Measurements from ENCODE around the gene MGAT3. TPM values are rescaled to one million over a fixed set of nuclear protein-coding genes. Genes with fewer than 3 reads are reported as not detected.

MGAT3 gene
- total RNA-seq, 4 donors from 2014 or later: 1.2 to 7.1 (median 3.6) TPM

GRCh38 chr22:39469681-39470450 is 13.1 kb downstream of the MGAT3 start:
- Histone ChIP-seq H3K4me3 (no peak overlapping the region), H3K9me3 (no peaks in the 10 kb centered on the region), H3K4me1 (peaks cover 52 to 80% (median 64%) of the 10 kb centered on the region in 4 donors), H3K27ac (replicated peaks in 1 of 4) (peak overlapping the region in 3 of 4 donors; percentile 57 to 69 (median 64)), H3K27me3 (peaks cover 0 to 12% (median 0%) of the 10 kb centered on the region in 4 donors), H3K36me3 (no peaks in the 10 kb centered on the region)
- no peak for TF ChIP-seq CTCF (IDR thresholded peaks at IDR 0.05)
- TF ChIP-seq POLR2AphosphoS5 (IDR thresholded peaks at IDR 0.05): no peak
- no peak for TF ChIP-seq EP300 (IDR thresholded peaks at IDR 0.05)
- no peak for TF ChIP-seq POLR2A (IDR thresholded peaks at IDR 0.05; ENCODE audit: low read depth)
- no peak for DNase-seq (ENCODE audit: extremely low spot score)
- intact Hi-C loops (cut with DNase I): no loop called here
- 77% methylated on average over 25 of the region's 26 CpGs for WGBS

GRCh38 chr22:39470451-39471291 is 13.9 kb downstream of the MGAT3 start:
- peaks cover 0 to 12% (median 0%) of the 10 kb centered on the region in 4 donors for H3K27me3 ChIP-seq
- 73% methylated on average over 8 of the region's 16 CpGs for WGBS
- no peaks in the 10 kb centered on the region for H3K9me3 ChIP-seq
- TF ChIP-seq POLR2AphosphoS5 (IDR thresholded peaks at IDR 0.05) (no peak), CTCF (IDR thresholded peaks at IDR 0.05) (no peak), EP300 (IDR thresholded peaks at IDR 0.05) (no peak), POLR2A (IDR thresholded peaks at IDR 0.05; ENCODE audit: low read depth) (no peak)
- peak overlapping the region; percentile 33 to 69 (median 60) for H3K27ac ChIP-seq (replicated peaks in 1 of 4)
- no peak overlapping the region for H3K4me3 ChIP-seq
- peaks cover 47 to 79% (median 66%) of the 10 kb centered on the region in 4 donors for H3K4me1 ChIP-seq
- no peak for DNase-seq (ENCODE audit: extremely low spot score)
- no peaks in the 10 kb centered on the region for H3K36me3 ChIP-seq
- intact Hi-C loops (cut with DNase I): no loop called here

- no peaks in the 10 kb centered on the region for H3K9me3 ChIP-seq
- H3K4me3 ChIP-seq: no peak overlapping the region
- H3K27me3 ChIP-seq: peaks cover 0 to 12% (median 0%) of the 10 kb centered on the region in 4 donors
- no peaks in the 10 kb centered on the region for H3K36me3 ChIP-seq
- no peak for DNase-seq (ENCODE audit: extremely low spot score)
- 51% methylated on average over 13 of the region's 13 CpGs for WGBS
- intact Hi-C loops (cut with DNase I): no loop called here
- TF ChIP-seq POLR2A (IDR thresholded peaks at IDR 0.05; ENCODE audit: low read depth) (no peak), POLR2AphosphoS5 (IDR thresholded peaks at IDR 0.05) (no peak), CTCF (IDR thresholded peaks at IDR 0.05) (no peak), EP300 (IDR thresholded peaks at IDR 0.05) (no peak)
- H3K4me1 ChIP-seq: peaks cover 42 to 76% (median 60%) of the 10 kb centered on the region in 4 donors
- H3K27ac ChIP-seq (replicated peaks in 1 of 4): peak overlapping the region; percentile 33 to 69 (median 60)
Observed at GRCh38 chr22:39471381-39472141, 14.7 kb downstream of the MGAT3 start.

GRCh38 chr22:39472570-39473556 is 16.1 kb downstream of the MGAT3 start:
- Histone ChIP-seq H3K4me3 (no peak overlapping the region), H3K27ac (replicated peaks in 1 of 4) (peak overlapping the region; percentile 33 to 69 (median 60)), H3K36me3 (no peaks in the 10 kb centered on the region), H3K4me1 (peaks cover 39 to 72% (median 55%) of the 10 kb centered on the region in 4 donors), H3K27me3 (peaks cover 0 to 11% (median 0%) of the 10 kb centered on the region in 4 donors), H3K9me3 (no peaks in the 10 kb centered on the region)
- DNase-seq (ENCODE audit: extremely low spot score): no peak
- whole genome bisulfite sequencing: 76% methylated on average over 14 of the region's 19 CpGs
- TF ChIP-seq POLR2A (IDR thresholded peaks at IDR 0.05; ENCODE audit: low read depth): no peak
- no peak for TF ChIP-seq POLR2AphosphoS5 (IDR thresholded peaks at IDR 0.05)
- TF ChIP-seq CTCF (IDR thresholded peaks at IDR 0.05): no peak
- TF ChIP-seq EP300 (IDR thresholded peaks at IDR 0.05): no peak
- intact Hi-C loops (cut with DNase I): no loop called here
